ENCODE data around the gene CA4.

GRCh38 chr17:60188759-60189158 lies 39.0 kb downstream of the CA4 start:
- no peak for TF ChIP-seq CTCF (IDR thresholded peaks at IDR 0.05)
- no peak for TF ChIP-seq POLR2A (IDR thresholded peaks at IDR 0.05)
- TF ChIP-seq EP300 (IDR thresholded peaks at IDR 0.05), result no peak
